KOPT-K1 (cell line): ENCODE measurements around the gene C16orf82.
"Not testable (repeated sequence)": the region's sequence is repeated elsewhere in the genome, so short reads cannot be mapped to it uniquely, and the experiment has no call there.

Experiments used
- H3K27ac ChIP-seq: fragments of 200-600 bp; sonication (generic); 2 replicates; pipeline ENCODE4 v1.5.1; 2016; ENCODE audit warnings: antibody characterized with exemption, mild to moderate bottlenecking, low read depth, low read length; ENCODE audit not compliant: poor library complexity, severe bottlenecking
- H3K36me3 ChIP-seq: fragments of 200-600 bp; sonication (generic); 2 replicates; pipeline ENCODE4 v1.5.1; 2017; ENCODE audit warnings: antibody characterized with exemption, mild to moderate bottlenecking, low read length, moderate library complexity; ENCODE audit not compliant: insufficient read depth
- H3K9me3 ChIP-seq: fragments of 200-600 bp; sonication (generic); 2 replicates; pipeline ENCODE4 v1.5.1; 2017; ENCODE audit warnings: antibody characterized with exemption, low read length, mild to moderate bottlenecking; ENCODE audit not compliant: insufficient read depth, poor library complexity, severe bottlenecking

C16orf82 gene

GRCh38 chr16:27070776-27071175 lies 4.0 kb downstream of the C16orf82 start:
- no peak overlapping the region for H3K27ac ChIP-seq

GRCh38 chr16:27073733-27074132 lies 7.0 kb downstream of the C16orf82 start:
- Histone ChIP-seq H3K9me3 (no peaks in the 10 kb centered on the region), H3K36me3 (no peaks in the 10 kb centered on the region), H3K27ac (no peak overlapping the region)

More at GRCh38 chr16:27070776-27071175, 4.0 kb downstream of the C16orf82 start:
- Histone ChIP-seq H3K36me3 (no peaks in the 10 kb centered on the region), H3K9me3 (no peaks in the 10 kb centered on the region)

GRCh38 chr16:27080895-27081294 lies 14.2 kb downstream of the C16orf82 start:
- H3K9me3 ChIP-seq, result no peaks in the 10 kb centered on the region
- H3K27ac ChIP-seq, result no peak overlapping the region
- no peaks in the 10 kb centered on the region for H3K36me3 ChIP-seq

- Histone ChIP-seq H3K9me3 (no peaks in the 10 kb centered on the region), H3K36me3 (no peaks in the 10 kb centered on the region), H3K27ac (no peak overlapping the region)
Observed at GRCh38 chr16:27083861-27084261, 17.1 kb downstream of the C16orf82 start.

GRCh38 chr16:27084307-27085028 lies 17.7 kb downstream of the C16orf82 start:
- no peak overlapping the region for H3K27ac ChIP-seq
- H3K9me3 ChIP-seq, result no peaks in the 10 kb centered on the region
- no peaks in the 10 kb centered on the region for H3K36me3 ChIP-seq

- H3K9me3 ChIP-seq, result no peaks in the 10 kb centered on the region
- H3K27ac ChIP-seq, result no peak overlapping the region
- H3K36me3 ChIP-seq, result no peaks in the 10 kb centered on the region
Observed at GRCh38 chr16:27085182-27085581, 18.5 kb downstream of the C16orf82 start.

- H3K36me3 ChIP-seq, H3K27ac ChIP-seq, H3K9me3 ChIP-seq: not testable (repeated sequence)
Observed at GRCh38 chr16:27086031-27086430, 19.3 kb downstream of the C16orf82 start.

GRCh38 chr16:27088216-27088615 lies 21.5 kb downstream of the C16orf82 start:
- no peaks in the 10 kb centered on the region for H3K9me3 ChIP-seq
- H3K36me3 ChIP-seq, result no peaks in the 10 kb centered on the region
- H3K27ac ChIP-seq, result no peak overlapping the region

GRCh38 chr16:27096375-27096774 lies 29.6 kb downstream of the C16orf82 start:
- Histone ChIP-seq H3K9me3 (peaks cover 4% of the 10 kb centered on the region), H3K36me3 (no peaks in the 10 kb centered on the region)

GRCh38 chr16:27097800-27098230 lies 31.1 kb downstream of the C16orf82 start:
- Histone ChIP-seq H3K36me3 (no peaks in the 10 kb centered on the region), H3K9me3 (peaks cover 4% of the 10 kb centered on the region), H3K27ac (no peak overlapping the region)

More at GRCh38 chr16:27096375-27096774, 29.6 kb downstream of the C16orf82 start:
- H3K27ac ChIP-seq, result no peak overlapping the region

GRCh38 chr16:27098366-27099049 lies 31.8 kb downstream of the C16orf82 start:
- H3K27ac ChIP-seq, result no peak overlapping the region
- H3K9me3 ChIP-seq, result peaks cover 4% of the 10 kb centered on the region
- no peaks in the 10 kb centered on the region for H3K36me3 ChIP-seq

GRCh38 chr16:27102701-27103575 lies 36.2 kb downstream of the C16orf82 start:
- Histone ChIP-seq H3K36me3 (no peaks in the 10 kb centered on the region), H3K27ac (no peak overlapping the region), H3K9me3 (no peaks in the 10 kb centered on the region)

- Histone ChIP-seq H3K36me3 (no peaks in the 10 kb centered on the region), H3K27ac (no peak overlapping the region), H3K9me3 (no peaks in the 10 kb centered on the region)
Observed at GRCh38 chr16:27103954-27104353, 37.2 kb downstream of the C16orf82 start.

GRCh38 chr16:27106305-27106704 lies 39.6 kb downstream of the C16orf82 start:
- no peaks in the 10 kb centered on the region for H3K9me3 ChIP-seq
- H3K36me3 ChIP-seq, result no peaks in the 10 kb centered on the region

GRCh38 chr16:27107185-27107592 lies 40.5 kb downstream of the C16orf82 start:
- no peak overlapping the region for H3K27ac ChIP-seq
- H3K36me3 ChIP-seq, result no peaks in the 10 kb centered on the region

More at GRCh38 chr16:27106305-27106704, 39.6 kb downstream of the C16orf82 start:
- H3K27ac ChIP-seq, result no peak overlapping the region

More at GRCh38 chr16:27107185-27107592, 40.5 kb downstream of the C16orf82 start:
- no peaks in the 10 kb centered on the region for H3K9me3 ChIP-seq
